Activated CD4-positive, alpha-beta T cell treated with anti-CD3 and anti-CD28 coated beads, Interleukin-10, Interleukin-2, amounts not matched to agents 100 ng/mL and 50 ng/mL, durations not matched to agents 16 hours and 8 hours (primary cell): ENCODE data around the gene GOLT1A.
"Not testable (repeated sequence)": the region's sequence is repeated elsewhere in the genome, so short reads cannot be mapped to it uniquely, and the experiment has no call there.

Experiments
- DNase-seq: peaks from one replicate; pipeline ENCODE4 v3.0.0-alpha.2; 2020

Gene GOLT1A

DNA sequence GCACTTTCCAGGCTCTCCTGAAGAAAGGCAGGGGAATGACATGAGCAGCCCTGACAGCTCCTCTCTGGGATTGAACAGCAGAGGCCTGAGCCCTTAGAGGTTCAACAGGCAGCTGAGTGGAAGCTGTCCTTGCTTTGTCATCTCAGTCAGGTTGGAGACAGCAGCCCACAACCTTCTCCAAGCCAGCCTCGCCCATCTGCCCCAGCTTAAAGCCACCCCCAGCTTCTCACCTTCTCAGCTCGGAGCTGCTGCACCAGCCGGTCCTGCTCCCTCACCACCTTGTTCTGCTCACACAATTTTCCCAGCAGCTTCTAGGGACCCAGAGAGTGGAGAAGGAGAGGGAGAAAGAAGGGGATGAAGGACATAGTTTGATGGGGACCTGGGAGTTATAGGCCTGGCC is 35.2 kb upstream of the GOLT1A start:
- DNase-seq = no peak

DNA sequence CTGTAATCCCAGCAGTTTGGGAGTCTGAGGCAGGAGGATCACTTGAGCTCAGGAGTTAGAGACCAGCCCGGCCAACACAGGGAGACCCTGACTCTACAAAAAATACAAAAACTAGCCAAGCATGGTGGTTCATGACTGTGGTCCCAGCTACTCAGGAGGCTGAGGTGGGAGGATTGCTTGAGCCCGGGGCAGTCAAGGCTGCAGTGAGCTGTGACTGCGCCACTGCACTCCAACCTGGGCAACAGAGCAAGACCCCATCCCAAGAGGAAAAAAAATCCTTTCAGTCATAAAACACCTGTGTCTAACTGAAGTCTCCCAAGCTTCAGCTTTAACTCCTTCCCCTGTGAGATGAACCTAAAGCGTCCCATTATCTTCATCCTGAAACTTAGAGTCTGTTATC is 33.1 kb upstream of the GOLT1A start:
- no peak for DNase-seq

DNA sequence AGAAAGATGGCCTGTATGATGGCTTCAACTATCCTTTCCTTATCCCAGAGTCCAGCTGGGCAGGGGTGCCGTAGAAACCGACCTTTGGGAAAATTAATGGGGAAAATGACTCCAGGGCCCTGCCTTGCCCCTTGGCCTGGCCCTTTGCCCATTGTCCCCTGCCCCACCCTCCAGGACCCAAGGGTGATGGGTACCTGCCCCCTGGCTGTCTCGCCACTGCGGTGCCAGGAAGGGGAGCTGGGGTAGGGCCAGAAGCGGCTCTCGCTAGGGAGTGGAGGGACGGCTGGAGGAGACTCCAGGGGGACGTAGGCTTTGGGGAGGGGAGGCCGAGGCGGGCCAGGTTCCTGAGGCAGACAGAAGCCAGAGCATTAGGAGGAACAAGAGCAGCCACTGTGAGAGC is 29.1 kb upstream of the GOLT1A start:
- DNase-seq = no peak

DNA sequence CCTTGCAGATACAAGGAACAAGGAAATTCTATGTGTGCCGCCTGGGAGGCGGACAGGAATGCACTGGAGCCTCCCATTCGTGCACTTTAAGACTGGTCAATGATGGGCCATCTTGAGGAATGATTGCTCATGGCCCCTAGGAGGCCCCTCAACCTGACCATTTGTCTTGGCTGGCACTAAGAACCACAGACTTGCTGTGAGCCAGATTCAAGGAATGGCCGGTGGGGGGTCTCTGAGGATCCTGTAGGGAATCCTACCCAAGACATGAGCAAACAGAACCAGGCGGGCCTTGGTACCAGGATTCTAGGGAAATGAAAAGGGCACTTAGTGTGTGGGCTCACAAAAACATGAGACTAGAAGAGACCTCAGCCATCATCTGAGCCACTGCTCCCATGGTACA is 28.1 kb upstream of the GOLT1A start:
- DNase-seq = no peak

DNA sequence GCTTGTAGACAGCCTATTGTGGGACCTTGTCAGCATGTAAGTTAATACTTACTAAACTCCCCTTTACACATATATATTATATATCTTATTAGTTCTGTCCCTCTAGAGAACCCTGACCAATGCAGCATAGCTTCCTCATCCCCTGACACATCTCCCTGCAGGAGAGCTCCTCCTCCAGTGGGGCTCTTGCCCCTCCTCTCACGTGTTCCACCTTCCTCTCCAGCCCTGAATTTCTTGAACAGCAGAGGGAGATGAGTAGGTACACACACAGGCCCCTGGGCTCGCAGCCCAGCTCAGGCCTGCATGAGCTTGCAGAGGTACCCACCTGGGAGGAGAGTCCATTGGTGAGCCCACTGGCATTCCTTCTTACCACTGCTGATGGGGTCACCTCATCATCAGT is 27.3 kb upstream of the GOLT1A start:
- DNase-seq = no peak

DNA sequence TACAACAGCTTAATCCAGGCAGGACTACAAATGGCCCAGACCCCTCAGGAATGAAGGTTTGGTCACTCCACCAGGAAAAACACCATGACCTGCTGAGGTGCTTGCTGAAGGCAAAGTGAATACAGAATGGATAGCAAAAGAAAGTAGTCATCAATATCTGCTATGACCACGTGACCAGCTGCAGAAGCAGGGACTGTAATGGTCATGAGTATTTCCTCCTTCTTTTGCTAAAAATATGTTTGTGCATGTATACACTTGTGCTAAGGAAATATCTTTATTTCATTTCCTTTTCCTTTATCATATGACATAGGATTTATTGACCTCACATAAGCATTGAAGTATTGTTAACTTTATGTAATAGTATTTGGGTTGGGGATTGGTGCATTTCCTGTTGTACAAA is 26.4 kb upstream of the GOLT1A start:
- no peak for DNase-seq

DNA sequence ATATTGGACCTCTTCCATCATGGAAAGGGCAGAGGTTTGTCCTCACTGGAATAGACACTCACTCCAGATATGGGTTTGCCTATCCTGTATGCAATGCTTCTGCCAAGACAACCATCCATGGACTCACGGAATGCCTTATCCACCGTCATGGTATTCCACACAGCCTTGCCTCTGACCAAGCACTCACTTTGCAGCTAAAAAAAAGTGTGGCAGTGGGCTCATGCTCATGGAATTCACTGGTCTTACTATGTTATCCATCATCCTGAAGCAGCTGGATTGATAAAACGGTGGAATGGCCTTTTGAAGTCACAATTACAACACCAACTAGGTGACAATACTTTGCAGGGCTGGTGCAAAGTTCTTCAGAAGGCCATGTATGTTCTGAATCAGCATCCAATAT is 25.6 kb upstream of the GOLT1A start:
- not testable (repeated sequence) for DNase-seq

DNA sequence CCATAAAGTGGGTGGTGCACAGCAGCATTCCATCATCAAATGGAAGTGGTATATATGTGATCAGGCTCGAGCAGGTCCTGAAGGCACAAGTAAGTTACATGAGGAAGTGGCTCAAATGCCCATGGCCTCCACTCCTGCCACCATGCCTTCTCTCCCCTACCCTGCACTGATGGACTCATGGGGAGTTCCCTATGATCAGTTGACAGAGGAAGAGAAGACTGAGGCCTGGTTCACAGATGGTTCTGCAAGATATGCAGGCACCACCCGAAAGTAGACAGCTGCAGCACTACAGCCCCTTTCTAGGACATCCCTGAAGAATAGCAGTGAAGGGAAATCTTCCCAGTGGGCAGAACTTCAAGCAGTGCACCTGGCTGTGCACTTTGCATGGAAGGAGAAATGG is 24.7 kb upstream of the GOLT1A start:
- not testable (repeated sequence) for DNase-seq

DNA sequence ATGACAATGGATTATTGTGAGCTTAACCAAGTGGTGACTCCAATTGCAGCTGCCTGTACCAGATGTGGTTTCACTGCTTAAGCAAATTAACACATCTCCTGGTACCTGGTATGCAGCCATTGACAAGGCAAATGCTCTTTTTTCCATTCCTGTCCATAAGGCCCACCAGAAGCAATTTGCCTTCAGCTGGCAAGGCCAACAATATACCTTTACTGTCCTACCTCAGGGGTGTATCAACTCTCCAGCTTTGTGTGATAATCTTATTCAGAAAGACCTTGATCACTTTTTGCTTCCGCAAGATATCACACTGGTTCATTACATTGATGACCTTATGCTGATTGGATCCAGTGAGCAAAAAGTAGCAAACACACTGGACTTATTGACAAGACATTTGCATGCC is 23.7 kb upstream of the GOLT1A start:
- not testable (repeated sequence) for DNase-seq

DNA sequence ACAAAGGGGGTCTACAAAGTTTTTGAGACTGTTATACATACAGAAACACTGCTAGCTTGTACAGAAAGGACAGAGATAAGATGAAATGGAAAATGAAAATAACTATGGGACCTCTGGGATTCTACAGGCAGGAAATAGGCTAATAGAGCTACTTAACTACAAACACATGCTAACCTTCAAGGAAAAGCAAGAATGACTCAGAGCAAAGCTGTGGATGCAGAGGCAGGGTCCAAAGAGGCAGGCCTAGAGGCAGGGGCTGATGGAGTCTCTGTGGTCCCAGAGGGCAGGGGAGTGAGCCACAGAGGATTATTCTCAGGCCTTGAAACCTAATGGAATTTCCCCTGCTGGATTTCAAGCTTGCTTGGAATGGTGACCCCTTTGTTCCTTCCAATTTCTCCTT is 18.7 kb upstream of the GOLT1A start:
- DNase-seq = no peak

DNA sequence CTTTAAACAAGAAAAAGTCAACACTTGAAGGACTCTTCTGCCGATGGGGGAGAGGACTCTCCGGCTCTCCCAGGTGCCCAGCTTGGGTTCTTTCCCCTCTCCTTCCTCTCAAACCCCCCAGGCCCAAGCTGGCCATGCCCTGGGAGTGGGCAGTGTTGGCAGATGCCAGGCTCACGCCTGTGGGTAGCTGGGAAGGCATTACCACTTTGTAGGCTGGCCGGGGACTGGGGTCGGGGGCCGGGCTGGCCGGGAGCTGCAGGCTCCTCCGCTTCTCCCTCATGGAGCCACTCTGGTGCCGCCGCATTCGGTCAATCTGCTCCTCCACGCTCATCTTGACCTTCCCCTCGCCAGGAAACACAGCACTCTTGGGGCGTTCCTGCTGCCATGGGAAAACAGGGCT is 16.4 kb upstream of the GOLT1A start:
- DNase-seq = no peak

DNA sequence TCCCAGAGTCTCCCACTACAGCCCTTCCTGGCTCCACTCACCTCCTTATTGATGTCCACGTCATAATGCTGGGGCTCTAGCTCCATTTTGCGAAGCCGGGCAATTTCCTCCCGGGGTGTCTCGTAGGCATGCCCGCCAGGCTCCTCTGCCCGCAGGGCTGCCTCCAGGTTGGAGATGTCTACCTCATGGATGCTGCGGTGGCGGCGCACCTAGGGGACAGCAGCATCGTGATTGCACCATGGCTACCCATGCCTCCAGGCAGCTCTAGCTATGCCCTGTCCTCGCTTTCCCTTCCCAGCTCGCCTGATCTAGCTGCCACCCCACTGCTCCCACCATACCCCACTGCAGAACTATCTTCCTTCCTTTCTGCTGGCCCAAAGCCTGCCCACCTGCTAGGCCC is 15.1 kb upstream of the GOLT1A start:
- DNase-seq = no peak

DNA sequence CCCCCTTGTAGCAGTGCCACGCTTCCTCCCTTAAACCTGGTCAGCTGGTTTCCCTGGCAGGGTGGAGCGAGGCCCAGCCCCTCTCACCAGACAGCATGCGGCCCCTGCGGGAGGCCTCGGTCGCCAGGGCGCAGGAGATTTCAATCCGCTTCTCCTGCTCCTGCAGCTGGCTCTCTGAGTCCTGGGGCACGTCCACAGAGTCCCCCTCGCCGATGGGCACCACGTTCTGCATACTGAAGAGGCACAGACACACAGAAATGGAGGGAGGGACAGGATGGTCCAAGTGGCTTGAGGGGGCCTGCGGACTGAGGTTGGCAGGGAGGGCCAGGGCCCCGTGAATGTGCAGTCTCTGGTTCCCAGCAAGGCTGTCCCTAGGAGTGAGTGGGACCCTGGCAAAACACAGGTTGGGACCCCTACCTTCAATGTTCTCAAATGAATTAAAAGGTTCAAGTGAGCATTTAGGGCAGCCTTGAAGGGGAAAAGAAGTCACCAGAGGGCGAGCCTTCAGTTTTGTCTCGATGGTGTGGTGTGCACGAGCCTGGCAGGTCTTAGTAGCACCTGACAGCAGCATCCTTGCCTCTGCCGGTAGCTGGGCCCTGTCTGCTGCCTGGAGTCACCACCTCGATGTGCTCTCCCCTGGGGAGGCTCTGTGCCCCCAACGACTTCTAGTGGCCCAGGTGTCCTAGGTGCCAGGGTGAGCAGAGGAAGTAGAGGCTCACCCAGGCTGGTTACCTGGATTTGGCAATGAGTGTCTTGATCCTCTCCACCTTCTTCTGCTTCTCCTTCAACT is 14.4 kb upstream of the GOLT1A start:
- no peak for DNase-seq

DNA sequence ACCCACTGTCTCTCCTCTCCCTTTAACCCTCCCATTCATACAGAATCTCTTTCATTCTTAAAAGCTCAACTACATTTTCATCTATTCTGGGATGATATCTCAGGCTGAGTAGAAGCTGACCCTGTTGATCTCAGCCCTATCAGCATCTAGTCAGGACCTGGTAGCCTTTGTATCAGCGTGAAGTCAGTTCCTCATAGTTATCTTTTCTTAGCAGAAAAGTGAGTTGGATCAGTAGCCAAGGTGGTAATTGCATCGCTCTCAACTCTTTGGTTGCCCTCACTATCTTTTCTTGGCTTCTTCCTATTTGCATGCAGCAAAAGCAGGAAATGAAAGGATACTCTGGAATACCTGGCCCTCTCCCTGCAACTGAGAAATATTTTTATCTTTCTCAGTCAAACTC is 13.6 kb upstream of the GOLT1A start:
- no peak for DNase-seq

DNA sequence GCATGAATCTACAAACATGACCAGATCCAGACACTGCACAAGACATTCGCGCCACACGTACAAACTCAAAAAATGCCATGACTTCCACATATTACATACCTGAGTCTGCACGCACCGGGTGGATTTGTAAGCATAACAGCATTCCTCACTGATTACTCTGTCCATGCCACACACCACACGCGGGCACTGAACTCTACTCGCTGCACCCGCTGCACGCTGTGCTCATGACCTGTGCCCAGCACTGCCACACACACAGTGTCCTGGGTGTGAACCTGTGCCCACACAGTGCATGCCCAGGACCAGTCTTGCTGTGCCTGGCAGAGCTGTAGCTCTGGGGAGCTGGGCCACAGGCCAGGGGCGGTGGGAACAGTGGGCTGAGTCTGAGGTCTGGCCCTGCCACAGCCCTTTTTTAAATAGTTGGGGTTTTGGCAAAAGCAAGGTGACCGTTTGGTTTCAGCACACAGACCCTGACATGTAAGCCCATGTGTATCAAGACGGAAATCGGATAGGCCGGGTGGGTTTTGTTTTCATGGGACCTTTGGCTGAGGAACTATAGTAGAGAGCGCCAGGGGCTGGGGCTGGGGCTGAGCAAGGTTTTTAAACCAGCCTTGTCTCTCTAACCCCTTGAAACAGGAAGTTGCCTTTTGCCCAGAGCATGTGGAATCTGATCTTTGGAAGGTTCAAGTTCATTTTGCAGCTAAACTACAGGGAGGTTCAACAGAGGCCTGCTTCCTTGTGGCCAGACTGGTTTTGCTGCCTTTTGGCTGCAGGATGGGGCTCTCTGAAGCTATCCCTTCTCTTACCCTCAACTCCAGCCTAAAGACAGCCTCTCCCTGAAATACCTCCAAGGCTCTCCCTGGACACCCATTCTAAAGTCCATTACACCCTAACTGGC is 12.3 kb upstream of the GOLT1A start:
- DNase-seq = no peak

DNA sequence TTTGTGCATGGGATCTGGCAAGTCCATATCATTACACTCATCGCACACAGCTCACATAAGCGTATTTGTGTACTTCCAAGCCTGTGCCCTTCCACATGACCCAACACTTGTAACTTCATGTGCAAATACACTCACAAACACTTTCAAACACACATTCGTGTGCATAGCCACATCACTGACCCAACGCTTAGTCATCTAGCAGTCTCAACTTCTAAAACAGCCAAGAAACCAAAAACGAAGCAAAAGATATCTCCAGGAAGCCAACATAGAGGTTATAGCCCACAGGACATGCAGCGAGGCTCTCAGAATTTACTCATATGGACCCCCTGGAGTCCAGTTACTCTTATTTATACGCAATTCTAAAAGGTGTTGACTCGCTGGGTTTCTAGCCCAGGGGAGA is 10.9 kb upstream of the GOLT1A start:
- no peak for DNase-seq

DNA sequence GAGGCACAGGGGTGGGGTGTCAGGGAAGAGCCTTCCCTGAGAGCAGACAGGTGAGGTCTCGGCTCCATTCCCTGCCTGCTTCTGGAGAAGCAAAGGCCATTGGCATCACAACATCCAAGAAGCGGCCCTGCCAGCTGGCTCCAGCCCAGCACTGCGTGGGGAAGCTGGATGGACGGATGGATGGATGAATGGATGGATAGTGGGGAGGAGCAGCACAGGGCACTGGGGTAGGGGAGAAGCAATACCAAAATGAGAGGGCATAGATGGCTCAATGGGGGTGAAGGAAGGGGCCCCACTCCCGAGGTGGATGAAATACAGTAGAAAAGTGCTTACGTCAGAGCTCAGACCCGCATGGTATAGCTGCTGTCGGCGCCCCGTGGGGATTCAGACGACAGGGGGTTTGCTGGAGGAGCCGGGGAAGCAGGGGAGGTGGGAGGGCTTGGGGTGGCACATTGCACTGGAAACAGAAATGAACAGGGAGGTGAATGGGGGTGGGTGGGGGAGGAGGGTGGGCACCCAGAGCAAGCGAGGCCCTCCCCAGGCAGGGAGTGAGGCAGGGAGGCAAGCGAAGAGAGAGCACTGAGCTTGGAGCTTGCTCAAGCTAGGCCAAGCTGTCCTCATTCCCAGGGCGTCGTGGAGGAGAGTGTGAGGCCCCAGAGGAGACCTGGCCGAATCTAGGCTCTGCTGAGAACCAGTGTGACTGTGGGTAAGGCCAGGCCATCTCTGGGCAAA is 9.5 kb upstream of the GOLT1A start:
- DNase-seq = no peak

DNA sequence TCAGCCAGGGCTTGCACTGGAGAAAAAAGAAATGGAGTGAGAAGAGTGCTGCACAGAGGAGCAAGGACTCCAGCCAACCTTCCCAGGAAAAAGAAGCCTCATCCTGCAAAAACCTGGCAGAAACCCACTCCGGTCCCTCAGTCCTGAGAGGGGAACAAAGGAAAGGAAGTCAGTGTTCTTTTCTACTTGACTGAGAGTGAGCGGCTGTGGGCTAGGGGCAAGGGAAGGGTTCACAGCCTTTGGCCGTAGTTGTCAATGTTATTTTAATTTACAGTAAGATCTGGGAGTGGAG is 8.9 kb upstream of the GOLT1A start:
- DNase-seq = no peak

DNA sequence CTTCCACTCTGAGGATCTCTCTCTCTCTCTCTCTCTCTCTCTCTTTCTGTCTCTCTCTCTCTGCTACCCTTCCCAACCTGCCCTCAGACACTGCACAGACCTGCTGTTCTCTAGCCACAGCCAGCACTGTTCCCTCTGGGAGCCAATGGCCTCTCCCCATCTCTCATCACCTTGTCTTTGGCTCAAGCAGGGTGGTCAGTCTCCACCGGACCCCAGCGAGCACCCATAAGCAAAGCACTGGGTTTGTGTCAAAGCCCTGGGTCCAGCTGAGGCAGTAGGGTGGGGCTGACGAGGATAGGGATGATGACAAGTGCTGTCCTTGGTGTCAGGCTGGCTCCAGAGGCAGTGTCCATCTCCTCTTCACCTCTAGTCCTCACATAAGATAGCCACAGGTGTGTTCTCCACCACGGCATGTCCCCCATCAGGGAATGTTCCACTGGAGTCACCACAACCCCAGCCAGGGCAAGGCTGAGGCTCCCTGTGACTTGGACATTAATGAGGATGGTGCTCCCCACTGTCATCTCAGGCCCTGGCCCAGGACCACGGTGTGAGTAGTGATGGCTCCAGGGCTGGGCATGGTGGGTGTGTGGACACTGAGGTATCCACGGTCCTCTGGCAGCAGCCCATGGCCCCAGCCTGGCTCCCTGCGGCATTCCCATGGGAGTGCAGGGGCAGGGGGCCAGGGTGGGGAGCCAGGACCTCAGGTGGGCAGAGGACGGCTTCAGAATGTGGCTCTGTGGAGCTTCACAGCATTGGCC is 8.4 kb upstream of the GOLT1A start:
- no peak for DNase-seq

DNA sequence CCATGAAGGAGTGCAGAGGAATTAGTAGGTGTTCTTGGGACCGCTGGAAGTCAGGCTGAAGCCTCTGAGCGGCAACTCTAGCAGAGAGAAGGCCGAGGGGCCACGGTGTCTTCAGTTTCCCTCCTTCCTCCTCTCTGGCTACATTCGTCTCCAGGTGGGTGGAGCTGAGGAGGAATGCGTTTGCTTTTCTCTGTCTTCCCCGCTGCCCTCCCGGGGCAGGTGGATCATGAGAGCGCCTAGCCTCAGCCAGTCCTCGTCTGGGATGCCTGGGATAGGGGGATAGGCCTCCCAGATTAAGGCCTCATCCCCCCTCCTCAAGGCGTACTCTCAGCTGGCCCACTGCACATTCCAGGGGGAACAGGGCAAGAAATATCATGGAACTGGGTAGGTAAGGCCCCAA is 7.5 kb upstream of the GOLT1A start:
- DNase-seq = no peak

DNA sequence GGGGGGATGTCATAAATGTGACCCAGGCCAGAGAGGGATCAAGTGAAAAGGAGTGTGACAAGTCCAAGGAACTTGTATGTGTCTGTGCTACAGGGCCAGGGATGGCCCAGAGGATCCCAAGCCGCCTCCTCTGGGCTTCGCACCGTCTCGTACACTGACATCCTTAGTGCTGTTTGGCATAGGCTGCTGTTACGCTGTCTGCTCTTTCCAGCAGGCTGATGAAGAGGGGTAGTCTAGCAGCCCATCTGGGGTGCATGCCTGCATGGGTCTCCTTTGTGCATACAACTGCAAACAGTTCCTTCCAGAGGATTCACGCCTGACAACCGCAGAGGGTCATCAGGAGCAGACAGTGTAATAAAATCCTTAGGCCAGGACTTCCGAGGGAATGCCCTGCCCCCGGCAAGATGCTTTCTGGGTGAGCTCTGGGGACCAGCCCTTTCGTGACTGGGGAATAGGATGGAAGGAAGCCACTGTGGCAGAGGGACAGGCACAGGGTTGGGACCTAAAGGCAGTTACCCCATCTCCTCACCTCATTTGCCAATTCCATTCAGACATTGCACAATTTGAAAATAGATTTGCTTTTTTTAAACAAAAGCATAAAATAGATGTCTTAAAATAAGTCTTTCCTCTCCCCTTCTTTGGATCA is 6.3 kb upstream of the GOLT1A start:
- DNase-seq = no peak

DNA sequence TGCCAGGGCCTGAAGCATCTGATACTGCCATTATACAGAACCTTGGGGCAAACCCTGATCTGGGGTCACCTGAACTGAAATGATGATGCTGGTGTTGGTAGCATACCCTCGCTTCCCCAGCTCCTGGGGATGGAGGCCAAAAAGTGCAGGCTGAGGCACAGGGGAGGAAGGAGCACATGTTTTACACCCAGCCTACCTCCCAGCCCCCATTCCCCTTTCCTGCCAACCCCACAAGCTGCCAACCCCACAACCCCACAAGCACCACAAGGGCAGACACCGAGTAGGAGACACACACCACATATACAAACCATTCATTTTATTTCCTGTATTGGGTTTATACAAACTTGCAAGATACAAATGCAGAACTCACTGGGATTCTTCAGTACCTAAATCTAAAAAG is 4.8 kb upstream of the GOLT1A start:
- no peak for DNase-seq

DNA sequence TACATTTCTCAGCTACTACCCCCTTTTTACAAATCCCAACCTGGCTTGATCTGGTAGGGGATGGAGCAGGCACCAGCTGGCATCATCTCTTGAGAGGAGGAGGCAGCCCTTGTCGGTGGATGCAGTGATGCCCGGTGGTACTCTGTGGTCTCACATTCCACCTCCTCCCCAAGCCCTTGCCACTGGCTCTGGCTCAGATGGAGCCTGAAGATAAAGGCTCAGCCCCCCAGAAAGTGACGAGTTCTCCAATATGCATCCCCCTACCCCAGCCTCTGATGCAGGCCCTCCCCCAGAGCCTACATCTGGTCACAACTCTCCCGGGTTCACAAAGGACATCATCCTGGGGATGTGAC is 3.8 kb upstream of the GOLT1A start:
- DNase-seq = no peak
